GM23338 (cell line): ENCODE results near the gene OTUB2. TPM values are rescaled to one million over a fixed set of nuclear protein-coding genes. Genes with fewer than 3 reads are reported as not detected.
A peak's percentile ranks its signal among the peaks of the same experiment; 100 is the strongest.

Source experiments
- ATAC-seq: fragments of 200-7000 bp; cut with Tn5 transposase; 3 replicates; pipeline ENCODE4 v1.9.1; 2020
- DNase-seq: peaks from one replicate; pipeline ENCODE4 v3.0.0-alpha.2; 2015; ENCODE audit warnings: low spot score
- H2AFZ ChIP-seq: fragments of 200-600 bp; sonication (generic); 2 replicates; pipeline ENCODE4 v1.8.0; 2016; ENCODE audit warnings: antibody characterized with exemption, mild to moderate bottlenecking, moderate library complexity
- H3F3A ChIP-seq: fragments of 200-600 bp; sonication (generic); replicated peaks from 2 replicates; pipeline ENCODE4 v1.8.0; 2017; ENCODE audit warnings: antibody characterized with exemption, mixed run types, low read depth
- H3K27ac ChIP-seq: fragments of 200-600 bp; sonication (generic); 2 replicates; pipeline ENCODE4 v1.6.1; 2016; ENCODE audit warnings: low read depth
- H3K27me3 ChIP-seq: fragments of 200-600 bp; sonication (generic); 2 replicates; pipeline ENCODE4 v1.8.0; 2016; ENCODE audit warnings: mild to moderate bottlenecking, mixed run types, moderate library complexity; ENCODE audit not compliant: insufficient read depth
- H3K36me3 ChIP-seq: fragments of 200-600 bp; sonication (generic); 2 replicates; pipeline ENCODE4 v1.8.0; 2016; ENCODE audit warnings: mild to moderate bottlenecking; ENCODE audit not compliant: insufficient read depth
- H3K4me1 ChIP-seq: fragments of 200-600 bp; sonication (generic); 2 replicates; pipeline ENCODE4 v1.8.0; 2016; ENCODE audit warnings: mild to moderate bottlenecking, moderate library complexity; ENCODE audit not compliant: insufficient read depth
- H3K4me2 ChIP-seq: fragments of 200-600 bp; sonication (generic); 2 replicates; pipeline ENCODE4 v1.7.1; 2017; ENCODE audit warnings: mixed run types
- H3K4me3 ChIP-seq: fragments of 200-600 bp; sonication (generic); 2 replicates; pipeline ENCODE4 v1.6.1; 2016; ENCODE audit warnings: mixed run types
- H3K79me2 ChIP-seq: fragments of 200-600 bp; sonication (generic); replicated peaks from 2 replicates; pipeline ENCODE4 v1.8.0; 2017; ENCODE audit warnings: mild to moderate bottlenecking; ENCODE audit not compliant: insufficient read depth
- H3K9me2 ChIP-seq: fragments of 200-600 bp; sonication (generic); 2 replicates; pipeline ENCODE4 v1.8.0; 2017; ENCODE audit not compliant: insufficient read depth
- H4K20me1 ChIP-seq: fragments of 200-600 bp; sonication (generic); replicated peaks from 2 replicates; pipeline ENCODE4 v1.8.0; 2017; ENCODE audit warnings: mild to moderate bottlenecking; ENCODE audit not compliant: insufficient read depth
- H3K27ac Mint-ChIP-seq: 2 replicates; pipeline ENCODE4 v1.8.0; 2020; ENCODE audit warnings: inconsistent platforms, mild to moderate bottlenecking, moderate library complexity, mixed read lengths
- H3K27me3 Mint-ChIP-seq: 3 replicates; pipeline ENCODE4 v1.8.0; 2022; ENCODE audit warnings: low read depth, mild to moderate bottlenecking, moderate library complexity, mixed read lengths, inconsistent platforms; ENCODE audit not compliant: insufficient read depth, poor library complexity
- H3K36me3 Mint-ChIP-seq: 3 replicates; pipeline ENCODE4 v1.8.0; 2021; ENCODE audit warnings: low read depth, mild to moderate bottlenecking, inconsistent platforms, moderate library complexity, mixed read lengths
- H3K4me1 Mint-ChIP-seq: 3 replicates; pipeline ENCODE4 v1.8.0; 2020; ENCODE audit warnings: mild to moderate bottlenecking, inconsistent platforms, mixed read lengths
- H3K4me3 Mint-ChIP-seq: 3 replicates; pipeline ENCODE4 v1.8.0; 2021; ENCODE audit warnings: moderate library complexity, mild to moderate bottlenecking, inconsistent platforms, mixed read lengths
- H3K9me3 Mint-ChIP-seq: 3 replicates; pipeline ENCODE4 v1.8.0; 2020; ENCODE audit warnings: moderate library complexity, mild to moderate bottlenecking, inconsistent platforms, mixed read lengths
- CREB1 ChIP-seq: fragments of 250-450 bp; sonication (Bioruptor Pico); IDR thresholded peaks from 2 replicates; pipeline ENCODE4 v1.5.0; 2020; ENCODE audit warnings: low read depth, mild to moderate bottlenecking, moderate library complexity
- CTCF ChIP-seq, 2 experiments: fragments of 200-600 bp in 1 of 2; sonication (generic) in 1 of 2; conservative IDR thresholded peaks; 2 replicates each; pipeline versions ENCODE4 v1.5.1 to v1.6.1; 2016 to 2017; ENCODE audit warnings: antibody characterized with exemption in 2 of 2, low read depth in 2 of 2, mild to moderate bottlenecking in 2 of 2, moderate library complexity in 1 of 2
- ETS1 ChIP-seq: IDR thresholded peaks from 2 replicates; pipeline ENCODE4 v1.6.1; 2016; ENCODE audit warnings: antibody characterized with exemption
- EZH2 ChIP-seq: fragments of 200-600 bp; sonication (generic); IDR thresholded peaks from one replicate; pipeline ENCODE4 v1.8.0; 2017; ENCODE audit warnings: antibody characterized with exemption, mild to moderate bottlenecking, low read depth; ENCODE audit not compliant: unreplicated experiment
- EZH2phosphoT487 ChIP-seq: fragments of 200-600 bp; sonication (generic); IDR thresholded peaks from one replicate; pipeline ENCODE4 v1.8.1; 2018; ENCODE audit warnings: antibody characterized with exemption; ENCODE audit not compliant: unreplicated experiment
- JUNB ChIP-seq: IDR thresholded peaks from one replicate; pipeline ENCODE4 v1.6.1; 2016; ENCODE audit warnings: antibody characterized with exemption; ENCODE audit not compliant: unreplicated experiment
- NANOG ChIP-seq: IDR thresholded peaks from 2 replicates; pipeline ENCODE4 v1.6.1; 2016; ENCODE audit warnings: antibody characterized with exemption, borderline replicate concordance
- REST ChIP-seq: IDR thresholded peaks from one replicate; pipeline ENCODE4 v1.6.1; 2018; ENCODE audit warnings: antibody characterized with exemption; ENCODE audit not compliant: unreplicated experiment
- STAT1 ChIP-seq: IDR thresholded peaks from one replicate; pipeline ENCODE4 v1.6.1; 2016; ENCODE audit warnings: antibody characterized with exemption; ENCODE audit not compliant: unreplicated experiment
- ZNF114 ChIP-seq: fragments of 250-450 bp; sonication (Bioruptor Pico); IDR thresholded peaks from 2 replicates; pipeline ENCODE4 v1.5.0; 2020; ENCODE audit warnings: mild to moderate bottlenecking, moderate library complexity
- ZNF331 ChIP-seq: fragments of 250-450 bp; sonication (Bioruptor Pico); IDR thresholded peaks from 2 replicates; pipeline ENCODE4 v1.5.0; 2020; ENCODE audit warnings: low read depth, mild to moderate bottlenecking, moderate library complexity
- polyA plus RNA-seq: library from polyadenylated mRNA; unstranded; fragments of >200 nt; fragmentation: Nextera tagmentation; extraction: Ambion mirVana; gene quantifications from 2 replicates; pipeline ENCODE4 v1.2.1, GENCODE V29; 2016
- total RNA-seq: library from RNA; depleted of rRNA; stranded (reverse); fragments of >200 nt; shearing (Covaris generic); gene quantifications from 2 replicates; pipeline ENCODE4 v1.2.3, GENCODE V29; 2014

OTUB2 gene
- total and polyA plus RNA-seq, 2 experiments from 2014 or later = 2.1 to 4.1 TPM

- Mint-ChIP-seq H3K27ac (no peak overlapping the region), H3K36me3 (no peaks in the 10 kb centered on the region), H3K9me3 (no peaks in the 10 kb centered on the region), H3K27me3 (peaks cover 2% of the 10 kb centered on the region), H3K4me3 (no peak overlapping the region), H3K4me1 (peaks cover 7% of the 10 kb centered on the region; the same call in 2 of the 3 replicates)
- no peaks in the 10 kb centered on the region for H3K27me3 ChIP-seq
- H2AFZ ChIP-seq = no peak overlapping the region
- ATAC-seq = peak; percentile 31
- H3K27ac ChIP-seq = no peak overlapping the region
- no peaks in the 10 kb centered on the region for H3F3A ChIP-seq
- no peaks in the 10 kb centered on the region for H3K4me1 ChIP-seq
- H3K9me2 ChIP-seq = no peaks in the 10 kb centered on the region
- DNase-seq = peak; percentile 54
- TF ChIP-seq CTCF (conservative IDR thresholded peaks at IDR 0.05; ENCODE audit: low read depth in 2 of 2) = peak; percentile 48 to 64
- no peak for TF ChIP-seq JUNB
- TF ChIP-seq STAT1 = no peak
- H3K79me2 ChIP-seq = no peaks in the 10 kb centered on the region
- H3K36me3 ChIP-seq = no peaks in the 10 kb centered on the region
- H4K20me1 ChIP-seq = no peaks in the 10 kb centered on the region
- no peak overlapping the region for H3K4me3 ChIP-seq
- no peak overlapping the region for H3K4me2 ChIP-seq
Measured at GRCh38 chr14:94005324-94006073, 20.6 kb upstream of the OTUB2 start.

- Histone ChIP-seq H3F3A (no peaks in the 10 kb centered on the region), H3K4me1 (no peaks in the 10 kb centered on the region), H2AFZ (no peak overlapping the region), H4K20me1 (no peaks in the 10 kb centered on the region), H3K9me2 (no peaks in the 10 kb centered on the region), H3K27me3 (no peaks in the 10 kb centered on the region), H3K36me3 (no peaks in the 10 kb centered on the region), H3K27ac (no peak overlapping the region), H3K4me3 (no peak overlapping the region), H3K79me2 (no peaks in the 10 kb centered on the region), H3K4me2 (no peak overlapping the region)
- H3K27ac Mint-ChIP-seq = no peak overlapping the region
- no peak for ATAC-seq
- no peak for DNase-seq
- H3K4me3 Mint-ChIP-seq = no peak overlapping the region
- H3K4me1 Mint-ChIP-seq = peaks cover 4% of the 10 kb centered on the region; the same call in 2 of the 3 replicates
- H3K9me3 Mint-ChIP-seq = no peaks in the 10 kb centered on the region
- H3K36me3 Mint-ChIP-seq = no peaks in the 10 kb centered on the region
- H3K27me3 Mint-ChIP-seq = peaks cover 2% of the 10 kb centered on the region
- TF ChIP-seq NANOG = no peak
- TF ChIP-seq JUNB = no peak
- TF ChIP-seq CREB1 = no peak
- no peak for TF ChIP-seq REST
- no peak for TF ChIP-seq ZNF114
- TF ChIP-seq EZH2 = no peak
- no peak for TF ChIP-seq CTCF (conservative IDR thresholded peaks at IDR 0.05; ENCODE audit: low read depth in 2 of 2)
- no peak for TF ChIP-seq ETS1
- TF ChIP-seq ZNF331 (CRISPR knock-in tag) = no peak
- no peak for TF ChIP-seq STAT1
- TF ChIP-seq EZH2phosphoT487 = no peak
Measured at GRCh38 chr14:94008234-94008633, 17.9 kb upstream of the OTUB2 start.
